ENCODE results near the gene POU4F1.

The POU4F1 gene

DNA sequence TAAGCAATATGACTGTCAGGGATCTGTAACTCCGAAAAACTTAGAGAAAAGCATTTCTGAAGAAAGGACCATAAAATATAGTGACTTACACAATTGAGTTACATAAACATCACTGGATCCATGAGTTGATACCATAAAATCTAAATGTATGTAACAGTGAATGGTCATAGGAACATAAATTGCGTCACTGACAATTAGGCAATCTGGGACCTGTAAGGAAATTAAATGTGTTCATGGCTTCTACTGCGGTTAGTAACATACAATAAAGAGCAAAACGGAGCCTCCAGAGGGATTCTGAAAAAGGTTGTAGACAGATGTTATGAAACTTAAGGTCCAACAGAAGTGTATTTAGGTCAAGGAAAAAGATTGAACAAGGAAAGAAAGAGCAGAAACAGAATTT, 27.1 kb downstream of the POU4F1 start:
- H3K4me1 ChIP-seq (ENCODE audit: control insufficient read depth in 1 of 2, insufficient read depth in 2 of 2, low read length in 2 of 2) = no peaks in the 10 kb centered on the region
- no peak overlapping the region for H3K4me3 ChIP-seq (ENCODE audit: low read depth in 1 of 2, low read length in 2 of 2)
- no peak overlapping the region for H3K27ac ChIP-seq (ENCODE audit: low read length)
- H3K27me3 ChIP-seq (ENCODE audit: low read depth, low read length) = no peaks in the 10 kb centered on the region
- H3K36me3 ChIP-seq (ENCODE audit: control insufficient read depth in 1 of 2, insufficient read depth in 2 of 2, low read length in 2 of 2) = no peaks in the 10 kb centered on the region
- H3K9me3 ChIP-seq (ENCODE audit: control insufficient read depth in 1 of 2, low read length in 2 of 2) = no peaks in the 10 kb centered on the region

- H3K27me3 ChIP-seq (ENCODE audit: low read depth, low read length) = no peaks in the 10 kb centered on the region
- no peak overlapping the region for H3K4me3 ChIP-seq (ENCODE audit: low read depth in 1 of 2, low read length in 2 of 2)
- no peaks in the 10 kb centered on the region for H3K9me3 ChIP-seq (ENCODE audit: control insufficient read depth in 1 of 2, low read length in 2 of 2)
- no peaks in the 10 kb centered on the region for H3K36me3 ChIP-seq (ENCODE audit: control insufficient read depth in 1 of 2, insufficient read depth in 2 of 2, low read length in 2 of 2)
- H3K27ac ChIP-seq (ENCODE audit: low read length) = no peak overlapping the region
- H3K4me1 ChIP-seq (ENCODE audit: control insufficient read depth in 1 of 2, insufficient read depth in 2 of 2, low read length in 2 of 2) = no peaks in the 10 kb centered on the region
Observed at GRCh38 chr13:78572459-78572858, 30.9 kb downstream of the POU4F1 start.

GRCh38 chr13:78569029-78569428, 34.3 kb downstream of the POU4F1 start:
- H3K27me3 ChIP-seq (ENCODE audit: low read depth, low read length) = no peaks in the 10 kb centered on the region
- no peaks in the 10 kb centered on the region for H3K4me1 ChIP-seq (ENCODE audit: control insufficient read depth in 1 of 2, insufficient read depth in 2 of 2, low read length in 2 of 2)

DNA sequence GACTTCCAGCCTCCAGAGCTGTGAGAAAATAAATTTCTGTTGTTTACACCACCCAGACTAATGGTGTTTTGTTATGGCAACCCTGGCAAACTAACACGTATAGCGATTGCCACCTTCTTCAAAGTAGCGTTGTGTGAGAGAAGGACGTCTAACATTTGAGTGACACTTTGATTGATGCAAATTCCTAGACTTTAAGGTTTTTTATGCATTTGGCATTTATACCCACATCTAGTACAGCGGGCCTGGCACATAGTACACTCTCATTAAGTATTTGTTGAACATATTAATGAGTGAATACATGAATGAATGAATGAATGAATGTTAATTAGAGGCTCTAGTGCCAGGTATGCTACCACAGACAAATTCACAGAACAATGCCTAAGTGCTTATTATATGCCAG, 36.7 kb downstream of the POU4F1 start:
- H3K27me3 ChIP-seq (ENCODE audit: low read depth, low read length) = no peaks in the 10 kb centered on the region
- H3K4me1 ChIP-seq (ENCODE audit: control insufficient read depth in 1 of 2, insufficient read depth in 2 of 2, low read length in 2 of 2) = no peaks in the 10 kb centered on the region
- no peak overlapping the region for H3K27ac ChIP-seq (ENCODE audit: low read length)
- no peaks in the 10 kb centered on the region for H3K9me3 ChIP-seq (ENCODE audit: control insufficient read depth in 1 of 2, low read length in 2 of 2)
- H3K36me3 ChIP-seq (ENCODE audit: control insufficient read depth in 1 of 2, insufficient read depth in 2 of 2, low read length in 2 of 2) = no peaks in the 10 kb centered on the region
- no peak overlapping the region for H3K4me3 ChIP-seq (ENCODE audit: low read depth in 1 of 2, low read length in 2 of 2)

More at GRCh38 chr13:78569029-78569428, 34.3 kb downstream of the POU4F1 start:
- Histone ChIP-seq H3K27ac (ENCODE audit: low read length) (no peak overlapping the region), H3K36me3 (ENCODE audit: control insufficient read depth in 1 of 2, insufficient read depth in 2 of 2, low read length in 2 of 2) (no peaks in the 10 kb centered on the region), H3K9me3 (ENCODE audit: control insufficient read depth in 1 of 2, low read length in 2 of 2) (no peaks in the 10 kb centered on the region), H3K4me3 (ENCODE audit: low read depth in 1 of 2, low read length in 2 of 2) (no peak overlapping the region)

GRCh38 chr13:78562237-78562889, 41.0 kb downstream of the POU4F1 start:
- Histone ChIP-seq H3K4me3 (ENCODE audit: low read depth in 1 of 2, low read length in 2 of 2) (no peak overlapping the region), H3K4me1 (ENCODE audit: control insufficient read depth in 1 of 2, insufficient read depth in 2 of 2, low read length in 2 of 2) (no peaks in the 10 kb centered on the region), H3K9me3 (ENCODE audit: control insufficient read depth in 1 of 2, low read length in 2 of 2) (no peaks in the 10 kb centered on the region), H3K36me3 (ENCODE audit: control insufficient read depth in 1 of 2, insufficient read depth in 2 of 2, low read length in 2 of 2) (no peaks in the 10 kb centered on the region), H3K27me3 (ENCODE audit: low read depth, low read length) (no peaks in the 10 kb centered on the region), H3K27ac (ENCODE audit: low read length) (no peak overlapping the region)
